GM23248 (cell line): Measurements from ENCODE around the gene CACNA1C. TPM values are rescaled to one million over a fixed set of nuclear protein-coding genes. Genes with fewer than 3 reads are reported as not detected.

Source experiments
- DNase-seq: peaks from one replicate; pipeline ENCODE4 v3.0.0-alpha.2; 2015
- H2AFZ ChIP-seq: fragments of 200-600 bp; sonication (generic); 2 replicates; pipeline ENCODE4 v1.6.1; 2016; ENCODE audit warnings: antibody characterized with exemption
- H3F3A ChIP-seq: fragments of 200-600 bp; sonication (generic); 2 replicates; pipeline ENCODE4 v1.6.1; 2016; ENCODE audit warnings: mild to moderate bottlenecking, antibody characterized with exemption, mixed run types; ENCODE audit not compliant: insufficient read depth
- H3K27ac ChIP-seq: fragments of 200-600 bp; sonication (generic); 2 replicates; pipeline ENCODE4 v1.5.1; 2016; ENCODE audit warnings: mild to moderate bottlenecking
- H3K27me3 ChIP-seq: fragments of 200-600 bp; sonication (generic); replicated peaks from 2 replicates; pipeline ENCODE4 v1.6.1; 2016; ENCODE audit warnings: mild to moderate bottlenecking; ENCODE audit not compliant: insufficient read depth
- H3K36me3 ChIP-seq: fragments of 200-600 bp; sonication (generic); 2 replicates; pipeline ENCODE4 v1.6.1; 2016; ENCODE audit warnings: low read depth, mild to moderate bottlenecking
- H3K4me1 ChIP-seq: fragments of 200-600 bp; sonication (generic); 2 replicates; pipeline ENCODE4 v1.6.1; 2016; ENCODE audit warnings: mild to moderate bottlenecking; ENCODE audit not compliant: insufficient read depth
- H3K4me2 ChIP-seq: fragments of 200-600 bp; sonication (generic); one replicate; pipeline ENCODE4 v1.6.1; 2016; ENCODE audit warnings: mild to moderate bottlenecking; ENCODE audit not compliant: unreplicated experiment
- H3K4me3 ChIP-seq: fragments of 200-600 bp; sonication (generic); 2 replicates; pipeline ENCODE4 v1.5.1; 2016; ENCODE audit warnings: mild to moderate bottlenecking
- H3K79me2 ChIP-seq: fragments of 200-600 bp; sonication (generic); 2 replicates; pipeline ENCODE4 v1.6.1; 2016; ENCODE audit warnings: mild to moderate bottlenecking; ENCODE audit not compliant: insufficient read depth
- H3K9ac ChIP-seq: fragments of 200-600 bp; sonication (generic); 2 replicates; pipeline ENCODE4 v1.6.1; 2016; ENCODE audit warnings: mild to moderate bottlenecking
- H3K9me2 ChIP-seq: fragments of 200-600 bp; sonication (generic); 2 replicates; pipeline ENCODE4 v1.6.1; 2016; ENCODE audit warnings: mixed run types, mild to moderate bottlenecking, moderate library complexity; ENCODE audit not compliant: insufficient read depth
- H3K9me3 ChIP-seq: fragments of 200-600 bp; sonication (generic); one replicate; pipeline ENCODE4 v1.6.1; 2017; ENCODE audit warnings: low read depth
- H4K20me1 ChIP-seq: fragments of 200-600 bp; sonication (generic); 2 replicates; pipeline ENCODE4 v1.6.0; 2016; ENCODE audit not compliant: insufficient read depth
- EZH2 ChIP-seq: fragments of 200-600 bp; sonication (generic); IDR thresholded peaks from 2 replicates; pipeline ENCODE4 v1.6.1; 2018; ENCODE audit warnings: antibody characterized with exemption, mild to moderate bottlenecking; ENCODE audit not compliant: insufficient read depth, poor library complexity, severe bottlenecking
- EZH2phosphoT487 ChIP-seq: fragments of 200-600 bp; sonication (generic); IDR thresholded peaks from 2 replicates; pipeline ENCODE4 v1.6.1; 2018; ENCODE audit warnings: antibody characterized with exemption, moderate library complexity, mild to moderate bottlenecking, low read depth; ENCODE audit not compliant: insufficient read depth
- WGBS, 2 experiments: methylation state at CpG; one replicate each; pipeline ENCODE4 v1.1.6; 2015 to 2017; ENCODE audit warnings: low lambda C conversion rate in 2 of 2, low coverage in 1 of 2; ENCODE audit errors: missing lambda C conversion rate in 2 of 2; 5-methylcytosine and 5-hydroxymethylcytosine counted together
- in situ Hi-C: fragments of 300-500 bp; cut with MboI; formaldehyde crosslinking; loops from 2 replicates; pipeline ENCODE4 v1.15.0; 2020
- polyA plus RNA-seq: library from polyadenylated mRNA; unstranded; fragments of >200 nt; fragmentation: Nextera tagmentation; extraction: Ambion mirVana; gene quantifications from 2 replicates; pipeline ENCODE4 v1.2.1, GENCODE V29; 2016
- total RNA-seq: library from RNA; depleted of rRNA; stranded (reverse); fragments of >200 nt; shearing (Covaris generic); gene quantifications from 2 replicates; pipeline ENCODE4 v1.2.3, GENCODE V29; 2014

The CACNA1C gene
- total and polyA plus RNA-seq, 2 experiments from 2014 or later: 4.9 to 11.5 TPM

- TF ChIP-seq EZH2 (no peak), EZH2phosphoT487 (no peak)
- Histone ChIP-seq H3K4me1 (peaks cover 21% of the 10 kb centered on the region), H3K79me2 (0 out of 2 replicates have a peak, but pooled peaks cover 8% of the 10 kb centered on the region), H3K9me2 (no peaks in the 10 kb centered on the region), H3K27ac (no peak overlapping the region), H3K27me3 (no peaks in the 10 kb centered on the region), H3K36me3 (no peaks in the 10 kb centered on the region), H3K9ac (no peak overlapping the region), H3K4me3 (no peak overlapping the region), H3K9me3 (no peaks in the 10 kb centered on the region), H2AFZ (no peak overlapping the region), H4K20me1 (no peaks in the 10 kb centered on the region), H3K4me2 (no peak overlapping the region), H3F3A (peaks cover 12% of the 10 kb centered on the region)
- DNase-seq: no peak
- WGBS, 2 experiments: 93 to 98% methylated on average over 2 of the region's 2 CpGs
- in situ Hi-C loops: no loop called here
These were observed 348.3 kb downstream of the CACNA1C start for GRCh38 chr12:2401040-2401439.

DNA sequence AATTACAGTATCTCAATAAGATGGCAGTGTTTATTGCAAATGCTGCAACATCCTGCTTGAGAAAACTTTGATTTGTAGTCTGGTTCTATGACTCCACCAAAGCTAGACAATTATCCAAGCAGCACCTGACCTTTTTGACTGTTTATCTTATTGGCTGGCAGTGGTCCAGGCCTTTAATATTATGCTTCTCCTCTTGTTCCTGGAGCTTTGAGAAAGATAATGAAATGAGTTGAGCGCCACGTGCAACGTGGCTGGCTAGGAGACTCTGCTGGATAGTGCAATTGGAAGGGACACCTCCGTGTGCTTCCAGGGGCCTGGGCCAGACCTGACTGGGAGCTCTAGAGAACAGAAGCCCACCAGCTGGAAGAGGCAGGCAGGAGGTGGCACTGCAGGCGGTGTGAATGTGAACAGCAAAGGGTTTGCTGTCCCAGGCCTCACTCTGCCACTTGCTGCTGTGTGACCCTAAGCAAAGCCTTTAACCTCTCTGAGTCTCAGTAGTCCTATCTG is 349.3 kb downstream of the CACNA1C start:
- Histone ChIP-seq H3K27ac (no peak overlapping the region), H3K9me3 (no peaks in the 10 kb centered on the region), H3K4me3 (no peak overlapping the region), H3K36me3 (no peaks in the 10 kb centered on the region), H3K79me2 (0 out of 2 replicates have a peak, but pooled peaks cover 13% of the 10 kb centered on the region), H4K20me1 (no peaks in the 10 kb centered on the region), H3K9me2 (no peaks in the 10 kb centered on the region), H3K9ac (no peak overlapping the region), H3F3A (peaks cover 4% of the 10 kb centered on the region), H3K4me2 (no peak overlapping the region), H2AFZ (no peak overlapping the region), H3K27me3 (no peaks in the 10 kb centered on the region), H3K4me1 (peaks cover 10% of the 10 kb centered on the region)
- in situ Hi-C loops: no loop called here
- no peak for TF ChIP-seq EZH2phosphoT487
- no peak for TF ChIP-seq EZH2
- 81 to 84% methylated on average over 5 of the region's 5 CpGs for WGBS, 2 experiments
- no peak for DNase-seq

GRCh38 chr12:2403221-2403976 is 350.6 kb downstream of the CACNA1C start:
- no peak overlapping the region for H3K4me2 ChIP-seq
- no peaks in the 10 kb centered on the region for H4K20me1 ChIP-seq
- no peaks in the 10 kb centered on the region for H3K9me3 ChIP-seq
- DNase-seq: no peak
- TF ChIP-seq EZH2 (no peak), EZH2phosphoT487 (no peak)
- H3K27me3 ChIP-seq: no peaks in the 10 kb centered on the region
- 90% methylated on average over 14 of the region's 14 CpGs for WGBS, 2 experiments
- no peaks in the 10 kb centered on the region for H3F3A ChIP-seq
- no peak overlapping the region for H3K9ac ChIP-seq
- no peak overlapping the region for H3K4me3 ChIP-seq
- no peak overlapping the region for H3K27ac ChIP-seq
- H2AFZ ChIP-seq: no peak overlapping the region
- no peaks in the 10 kb centered on the region for H3K9me2 ChIP-seq
- H3K36me3 ChIP-seq: no peaks in the 10 kb centered on the region
- in situ Hi-C loops: no loop called here
- 0 out of 2 replicates have a peak, but pooled peaks cover 13% of the 10 kb centered on the region for H3K79me2 ChIP-seq
- H3K4me1 ChIP-seq: no peaks in the 10 kb centered on the region

GRCh38 chr12:2405039-2405438 is 352.3 kb downstream of the CACNA1C start:
- TF ChIP-seq EZH2phosphoT487 (no peak), EZH2 (no peak)
- WGBS, 2 experiments: 79 to 80% methylated on average over 9 of the region's 9 CpGs
- H3K4me1 ChIP-seq: no peaks in the 10 kb centered on the region
- no peak overlapping the region for H2AFZ ChIP-seq
- 0 out of 2 replicates have a peak, but pooled peaks cover 13% of the 10 kb centered on the region for H3K79me2 ChIP-seq
- no peaks in the 10 kb centered on the region for H4K20me1 ChIP-seq
- no peak overlapping the region for H3K4me3 ChIP-seq
- no peaks in the 10 kb centered on the region for H3K9me3 ChIP-seq
- DNase-seq: no peak
- H3K9ac ChIP-seq: no peak overlapping the region
- in situ Hi-C loops: no loop called here
- H3K36me3 ChIP-seq: no peaks in the 10 kb centered on the region
- H3K27ac ChIP-seq: no peak overlapping the region
- no peak overlapping the region for H3K4me2 ChIP-seq
- H3F3A ChIP-seq: no peaks in the 10 kb centered on the region
- H3K9me2 ChIP-seq: no peaks in the 10 kb centered on the region
- no peaks in the 10 kb centered on the region for H3K27me3 ChIP-seq
